Heart right ventricle (tissue), 16 donors: ENCODE data around the gene FREM1. TPM values are rescaled to one million over a fixed set of nuclear protein-coding genes. Genes with fewer than 3 reads are reported as not detected.

Experiments used
- ATAC-seq, 8 donors: fragments of 200-7000 bp; cut with Tn5 transposase; one replicate each; pipeline ENCODE4 v1.9.1; 2020; ENCODE audit warnings: mild to moderate bottlenecking in 8 of 8, moderate library complexity in 8 of 8, moderate number of reproducible peaks in 1 of 8
- DNase-seq, 2 donors: peaks; one replicate each; pipeline ENCODE4 v3.0.0-alpha.2; 2020
- H3K27ac ChIP-seq, 10 donors: fragments of 200-600 bp; sonication (generic) in 2 of 10; one replicate each; pipeline versions ENCODE4 v1.5.0 to v1.8.0; 2020 to 2022; ENCODE audit warnings: mild to moderate bottlenecking in 3 of 10
- H3K27me3 ChIP-seq, 7 donors: fragments of 200-600 bp; one replicate each; pipeline ENCODE4 v1.8.0; 2021 to 2022; ENCODE audit warnings: mild to moderate bottlenecking in 2 of 7
- H3K36me3 ChIP-seq, 9 donors: fragments of 200-600 bp; sonication (generic) in 1 of 9; one replicate each; pipeline versions ENCODE4 v1.5.0 to v1.8.0; 2020 to 2022; ENCODE audit warnings: mild to moderate bottlenecking in 2 of 9
- H3K4me1 ChIP-seq, 9 donors: fragments of 200-600 bp; sonication (generic) in 1 of 9; one replicate each; pipeline versions ENCODE4 v1.5.0 to v1.8.0; 2020 to 2022; ENCODE audit warnings: mild to moderate bottlenecking in 4 of 9
- H3K4me3 ChIP-seq, 10 donors: fragments of 200-600 bp; sonication (generic) in 2 of 10; one replicate each; pipeline versions ENCODE4 v1.5.0 to v1.8.0; 2020 to 2022; ENCODE audit warnings: mild to moderate bottlenecking in 7 of 10, moderate library complexity in 2 of 10
- H3K9me3 ChIP-seq, 11 donors: fragments of 200-600 bp in 10 of 11; sonication (generic) in 2 of 11; one replicate each; pipeline versions ENCODE4 v1.5.0 to v1.8.0; 2013 to 2022; ENCODE audit warnings: mild to moderate bottlenecking in 2 of 11, control low read depth in 1 of 11, moderate library complexity in 1 of 11
- WGBS, 2 donors: extraction: QIAGEN DNeasy Blood & Tissue Kit; methylation state at CpG; one replicate each; pipeline ENCODE4 v1.1.7; 2013; ENCODE audit warnings: inconsistent platforms in 1 of 2; 5-methylcytosine and 5-hydroxymethylcytosine counted together
- intact Hi-C, 10 donors: fragments of 100-400 bp; cut with DNase I; formaldehyde crosslinking; loops; one replicate each; pipeline versions ENCODE4 v1.11.1 to v1.14.2; 2022
- polyA plus RNA-seq, 2 donors: library from polyadenylated mRNA; stranded (reverse); fragments of 200-250 nt; gene quantifications; one replicate each; pipeline ENCODE4 v1.2.3, GENCODE V29; 2013
- total RNA-seq, 10 donors: library from RNA; stranded (reverse); fragmentation: NEBNext Ultra II Directional in 3 of 10; extraction: Animal tissue kit (Norgen Biotek cat#: 25700) in 3 of 10; gene quantifications; one replicate each; pipeline versions ENCODE4 v1.2.1 to v1.2.4, GENCODE V29; 2021 to 2023
- TF ChIP-seq, protein P1 (sequence below), 9 donors: fragments of 200-600 bp; sonication (generic) in 2 of 9; IDR thresholded peaks; one replicate each; pipeline versions ENCODE4 v1.5.0 to v1.8.0; 2021 to 2022; ENCODE audit warnings: antibody characterized with exemption in 9 of 9, mild to moderate bottlenecking in 5 of 9, moderate library complexity in 1 of 9
- donor health status: Arrhythmogenic right ventricular cardiomyopathy.
- donor health status: ischemic (EF 13 %, LVEDD 7.1; RV severe dilation, severe dysfunction).
- donor health status: healthy with polysubstance abuse.
- donor health status: DM: no; HTN: yes; CAD: no.
- donor health status: DM: no; HTN: no; CAD: no.
- donor health status: ischemic (EF 25% LVEDD 6.9; RV normal size, moderate dysfunction).
- donor health status: ischemic (EF 25% LVEDD 5.7; RV mildly dilated, moderate dysfunction).
- donor health status: healthy.
- donor health status: DM: yes; HTN: yes; CAD: no.
- donor health status: Ischemic cardiomyopathy.
- donor health status: ischemic (EF 35%, LVEDD 5.7; RV mildly dilated, moderate dysfunction).
- donor health status: nonischemic (EF 11% LVEDD 7.7; RV severe dilation, severe dysfunction).
- donor health status: DM: yes; HTN: yes; CAD: no.
- donor health status: PGD.
- donor health status: ischemic (EF 29% LVEDD 5.4; RV normal size, mild dysfunction).
- donor health status: nonischemic (EF 23%, LVEDD 6.1; RV moderate dilation, normal function).

FREM1 gene
- total and polyA plus RNA-seq, 12 donors, result 0.59 to 5.9 (median 3.1) TPM

DNA sequence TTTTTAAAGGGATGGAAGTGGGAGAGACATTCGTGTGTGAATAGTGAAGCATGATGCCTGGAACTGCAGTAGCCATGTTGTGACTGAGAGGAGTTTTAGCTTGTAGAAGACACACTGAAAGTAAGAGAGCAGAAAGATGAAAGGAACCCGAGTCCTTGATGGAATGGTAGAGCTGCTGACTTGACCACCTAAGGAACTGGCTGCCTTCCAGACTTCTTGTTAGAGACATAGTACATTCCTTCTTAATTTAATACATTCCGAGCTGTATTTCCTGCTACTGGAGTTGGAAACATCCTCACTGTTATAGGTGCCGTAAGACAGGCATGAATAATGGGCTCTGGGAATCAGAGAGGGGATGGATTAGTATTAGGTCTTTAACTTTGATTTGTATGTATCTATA lies 195.1 kb downstream of the FREM1 start:
- 67 to 68% methylated on average over 4 of the region's 4 CpGs for WGBS, 2 donors
- Histone ChIP-seq H3K27ac (no peak overlapping the region), H3K4me3 (no peak overlapping the region), H3K4me1 (no peaks in the 10 kb centered on the region), H3K9me3 (peaks cover 0 to 4% (median 0%) of the 10 kb centered on the region in 11 donors), H3K27me3 (peaks cover 0 to 7% (median 0%) of the 10 kb centered on the region in 7 donors), H3K36me3 (no peaks in the 10 kb centered on the region)
- ATAC-seq, result no peak
- TF ChIP-seq, protein P1, sequence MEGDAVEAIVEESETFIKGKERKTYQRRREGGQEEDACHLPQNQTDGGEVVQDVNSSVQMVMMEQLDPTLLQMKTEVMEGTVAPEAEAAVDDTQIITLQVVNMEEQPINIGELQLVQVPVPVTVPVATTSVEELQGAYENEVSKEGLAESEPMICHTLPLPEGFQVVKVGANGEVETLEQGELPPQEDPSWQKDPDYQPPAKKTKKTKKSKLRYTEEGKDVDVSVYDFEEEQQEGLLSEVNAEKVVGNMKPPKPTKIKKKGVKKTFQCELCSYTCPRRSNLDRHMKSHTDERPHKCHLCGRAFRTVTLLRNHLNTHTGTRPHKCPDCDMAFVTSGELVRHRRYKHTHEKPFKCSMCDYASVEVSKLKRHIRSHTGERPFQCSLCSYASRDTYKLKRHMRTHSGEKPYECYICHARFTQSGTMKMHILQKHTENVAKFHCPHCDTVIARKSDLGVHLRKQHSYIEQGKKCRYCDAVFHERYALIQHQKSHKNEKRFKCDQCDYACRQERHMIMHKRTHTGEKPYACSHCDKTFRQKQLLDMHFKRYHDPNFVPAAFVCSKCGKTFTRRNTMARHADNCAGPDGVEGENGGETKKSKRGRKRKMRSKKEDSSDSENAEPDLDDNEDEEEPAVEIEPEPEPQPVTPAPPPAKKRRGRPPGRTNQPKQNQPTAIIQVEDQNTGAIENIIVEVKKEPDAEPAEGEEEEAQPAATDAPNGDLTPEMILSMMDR (IDR thresholded peaks at IDR 0.05), result no peak
- DNase-seq, result no peak
- intact Hi-C loops, result no loop called here

DNA sequence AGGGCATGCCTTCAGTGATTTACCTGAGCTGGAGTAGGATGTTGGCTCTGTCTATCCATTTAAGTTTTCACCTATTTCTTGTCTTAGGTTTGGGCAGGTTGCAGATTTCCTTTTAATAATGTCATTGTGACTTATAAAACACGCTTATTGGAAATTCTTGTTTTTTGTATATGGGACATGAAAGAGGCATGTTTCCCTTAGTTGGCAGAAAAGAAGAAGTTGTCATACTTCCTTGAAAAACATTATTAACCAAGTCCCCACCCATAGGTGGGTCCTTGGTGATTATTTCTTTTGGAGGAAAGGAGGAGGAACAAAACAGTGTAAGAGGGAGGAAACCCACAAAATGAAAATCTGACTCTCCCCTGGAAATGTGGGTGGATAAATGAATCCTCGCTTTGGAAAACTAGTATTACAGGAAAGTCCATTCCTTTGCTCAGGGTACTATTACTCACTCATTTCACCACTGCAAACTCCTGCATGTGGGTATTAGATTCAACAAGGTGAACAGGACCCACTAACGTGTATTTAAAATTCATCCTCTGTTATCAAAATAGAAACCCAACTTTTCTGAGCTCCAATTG lies 197.0 kb downstream of the FREM1 start:
- H3K27ac ChIP-seq, result no peak overlapping the region
- intact Hi-C loops, result no loop called here
- no peak overlapping the region for H3K4me3 ChIP-seq
- no peak for ATAC-seq
- H3K9me3 ChIP-seq, result peaks cover 0 to 18% (median 0%) of the 10 kb centered on the region in 11 donors
- peaks cover 0 to 6% (median 0%) of the 10 kb centered on the region in 7 donors for H3K27me3 ChIP-seq
- no peaks in the 10 kb centered on the region for H3K36me3 ChIP-seq
- 86 to 90% methylated on average over 3 of the region's 3 CpGs for WGBS, 2 donors
- TF ChIP-seq, protein P1 (IDR thresholded peaks at IDR 0.05), result no peak
- H3K4me1 ChIP-seq, result no peaks in the 10 kb centered on the region
- no peak for DNase-seq

DNA sequence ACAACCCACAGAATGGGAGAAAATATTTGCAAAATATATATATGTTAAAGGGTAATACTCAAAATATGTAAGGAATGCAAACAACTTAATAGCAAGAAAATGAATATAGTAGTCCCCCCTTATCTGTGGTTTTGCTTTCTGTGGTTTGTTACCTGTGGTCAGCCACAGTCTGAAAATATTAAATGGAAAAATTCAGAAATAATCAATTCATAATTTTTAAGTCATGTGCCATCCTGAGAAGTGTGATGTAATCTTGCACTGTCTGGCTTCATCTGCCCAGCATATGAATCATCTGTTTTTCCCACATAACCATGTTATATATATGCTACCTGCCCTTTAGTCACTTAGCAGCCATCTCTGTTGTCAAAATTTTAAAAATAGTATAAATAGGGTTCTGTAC lies 199.4 kb downstream of the FREM1 start:
- Histone ChIP-seq H3K4me1 (no peaks in the 10 kb centered on the region), H3K36me3 (no peaks in the 10 kb centered on the region), H3K27me3 (no peaks in the 10 kb centered on the region), H3K27ac (no peak overlapping the region), H3K4me3 (no peak overlapping the region), H3K9me3 (peaks cover 0 to 41% (median 10%) of the 10 kb centered on the region in 11 donors)
- TF ChIP-seq, protein P1 (IDR thresholded peaks at IDR 0.05), result no peak
- DNase-seq (no peak), ATAC-seq (no peak)
- intact Hi-C loops, result no loop called here

DNA sequence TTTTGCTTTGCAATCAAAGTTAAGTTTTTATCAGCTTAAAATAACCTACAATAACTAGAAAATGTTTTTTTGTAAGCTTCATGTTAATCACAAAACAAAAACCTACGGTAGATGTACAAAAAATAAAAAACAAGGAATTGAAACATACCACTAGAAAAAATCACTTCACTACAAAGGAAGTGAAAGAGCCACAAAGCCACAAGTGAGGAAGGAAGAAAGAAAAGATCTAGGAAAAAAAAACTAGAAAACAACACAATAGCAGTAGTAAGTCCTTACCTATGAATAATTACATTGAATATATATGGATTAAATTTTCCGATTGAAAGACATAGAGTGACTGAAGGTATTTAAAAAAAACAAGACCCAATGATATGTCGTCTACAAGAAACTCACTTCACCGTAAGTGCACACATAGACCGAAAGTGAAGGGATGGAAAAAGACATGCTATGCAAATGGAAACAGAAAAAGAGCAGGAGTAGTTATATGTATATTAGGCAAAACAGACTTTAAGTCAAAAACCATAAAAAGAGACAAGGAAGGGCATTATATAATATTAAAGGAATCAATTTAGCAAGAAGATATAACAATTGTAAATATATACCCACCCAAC lies 203.6 kb downstream of the FREM1 start:
- ATAC-seq (no peak), DNase-seq (no peak)
- Histone ChIP-seq H3K27me3 (peaks cover 0 to 12% (median 0%) of the 10 kb centered on the region in 7 donors), H3K9me3 (peaks cover 0 to 60% (median 28%) of the 10 kb centered on the region in 11 donors), H3K4me3 (no peak overlapping the region), H3K36me3 (no peaks in the 10 kb centered on the region), H3K4me1 (no peaks in the 10 kb centered on the region), H3K27ac (no peak overlapping the region)
- TF ChIP-seq, protein P1 (IDR thresholded peaks at IDR 0.05), result no peak
- intact Hi-C loops, result no loop called here
- 92 to 96% methylated on average over 5 of the region's 5 CpGs for WGBS, 2 donors
